Thymus (tissue), 11 donors: ENCODE measurements around the gene TTC23. TPM values are rescaled to one million over a fixed set of nuclear protein-coding genes. Genes with fewer than 3 reads are reported as not detected.

ENCODE experiments used
- DNase-seq, 9 donors: peaks; one replicate each; pipeline ENCODE4 v3.0.0-alpha.2; 2013; ENCODE audit warnings: low spot score in 9 of 9, low read depth in 6 of 9, missing footprints in 1 of 9
- H3K27ac ChIP-seq, 2 donors: one replicate each; pipeline ENCODE4 v1.5.1; 2013; ENCODE audit warnings: control low read depth in 1 of 2, low read depth in 1 of 2, low read length in 1 of 2, mild to moderate bottlenecking in 1 of 2, moderate library complexity in 1 of 2
- H3K27me3 ChIP-seq, 2 donors: one replicate each; pipeline ENCODE4 v1.5.1; 2013; ENCODE audit warnings: low read length in 1 of 2; ENCODE audit not compliant: control insufficient read depth in 2 of 2, insufficient read depth in 1 of 2
- H3K36me3 ChIP-seq, 2 donors: one replicate each; pipeline ENCODE4 v1.5.1; 2013; ENCODE audit warnings: low read length in 1 of 2, mild to moderate bottlenecking in 1 of 2, moderate library complexity in 1 of 2; ENCODE audit not compliant: control insufficient read depth in 2 of 2, insufficient read depth in 2 of 2
- H3K4me1 ChIP-seq, 2 donors: one replicate each; pipeline ENCODE4 v1.5.1; 2013; ENCODE audit warnings: low read length in 2 of 2; ENCODE audit not compliant: control insufficient read depth in 2 of 2, insufficient read depth in 2 of 2
- H3K4me3 ChIP-seq, 2 donors: one replicate each; pipeline ENCODE4 v1.5.1; 2013; ENCODE audit warnings: low read length in 2 of 2, control low read depth in 1 of 2, mild to moderate bottlenecking in 1 of 2
- H3K9me3 ChIP-seq, 2 donors: one replicate each; pipeline ENCODE4 v1.5.1; 2013; ENCODE audit warnings: low read length in 1 of 2, mild to moderate bottlenecking in 1 of 2; ENCODE audit not compliant: control insufficient read depth in 2 of 2, insufficient read depth in 1 of 2
- WGBS: extraction: QIAGEN DNeasy Blood & Tissue Kit; methylation state at CpG from one replicate; pipeline ENCODE4 v1.1.7; 2013; 5-methylcytosine and 5-hydroxymethylcytosine counted together
- polyA plus RNA-seq: library from polyadenylated mRNA; stranded (reverse); fragments of 200-250 nt; gene quantifications from one replicate; pipeline ENCODE4 v1.2.3, GENCODE V29; 2013
- total RNA-seq: library from RNA; stranded (reverse); fragments of 120-200 nt; gene quantifications from one replicate; pipeline ENCODE4 v1.2.4, GENCODE V29; 2013
- donor health status: healthy.

Gene TTC23
- total and polyA plus RNA-seq, 2 donors: 5.7 to 7.7 TPM

GRCh38 chr15:99187936-99188335 is 61.4 kb downstream of the TTC23 start:
- Histone ChIP-seq H3K27ac (no peak overlapping the region), H3K27me3 (no peaks in the 10 kb centered on the region), H3K36me3 (peaks cover 2 to 3% of the 10 kb centered on the region in 2 donors), H3K9me3 (peaks cover 0 to 4% of the 10 kb centered on the region in 2 donors), H3K4me3 (no peak overlapping the region), H3K4me1 (no peaks in the 10 kb centered on the region)
- DNase-seq: no peak

- Histone ChIP-seq H3K36me3 (no peaks in the 10 kb centered on the region), H3K27me3 (no peaks in the 10 kb centered on the region), H3K9me3 (no peaks in the 10 kb centered on the region), H3K27ac (no peak overlapping the region), H3K4me1 (no peaks in the 10 kb centered on the region), H3K4me3 (no peak overlapping the region)
- WGBS: 88% methylated on average over 4 of the region's 4 CpGs
- DNase-seq: no peak
Measured at GRCh38 chr15:99185414-99186130, 63.8 kb downstream of the TTC23 start.

- WGBS: 99% methylated on average over 1 of the region's 1 CpG
- Histone ChIP-seq H3K27ac (no peak overlapping the region), H3K4me1 (no peaks in the 10 kb centered on the region), H3K36me3 (no peaks in the 10 kb centered on the region), H3K4me3 (no peak overlapping the region), H3K9me3 (no peaks in the 10 kb centered on the region), H3K27me3 (no peaks in the 10 kb centered on the region)
- DNase-seq: no peak
Measured at GRCh38 chr15:99182791-99183190, 66.6 kb downstream of the TTC23 start.

- no peaks in the 10 kb centered on the region for H3K9me3 ChIP-seq
- H3K4me1 ChIP-seq: no peaks in the 10 kb centered on the region
- DNase-seq: no peak
- H3K36me3 ChIP-seq: no peaks in the 10 kb centered on the region
- no peak overlapping the region for H3K4me3 ChIP-seq
- WGBS: 76% methylated on average over 4 of the region's 4 CpGs
- H3K27ac ChIP-seq: no peak overlapping the region
- no peaks in the 10 kb centered on the region for H3K27me3 ChIP-seq
Measured at GRCh38 chr15:99181545-99181971, 67.8 kb downstream of the TTC23 start.

- Histone ChIP-seq H3K9me3 (no peaks in the 10 kb centered on the region), H3K27ac (no peak overlapping the region), H3K4me3 (no peak overlapping the region), H3K4me1 (no peaks in the 10 kb centered on the region), H3K36me3 (no peaks in the 10 kb centered on the region), H3K27me3 (no peaks in the 10 kb centered on the region)
- WGBS: 100% methylated on average over 2 of the region's 2 CpGs
- no peak for DNase-seq
Measured at GRCh38 chr15:99180964-99181306, 68.4 kb downstream of the TTC23 start.

- H3K27ac ChIP-seq: no peak overlapping the region
- WGBS: 80% methylated on average over 3 of the region's 3 CpGs
- H3K4me3 ChIP-seq: no peak overlapping the region
- no peaks in the 10 kb centered on the region for H3K27me3 ChIP-seq
- H3K9me3 ChIP-seq: no peaks in the 10 kb centered on the region
- no peaks in the 10 kb centered on the region for H3K4me1 ChIP-seq
- H3K36me3 ChIP-seq: no peaks in the 10 kb centered on the region
- DNase-seq: no peak
Measured at GRCh38 chr15:99180086-99180963, 69.1 kb downstream of the TTC23 start.

- Histone ChIP-seq H3K4me3 (no peak overlapping the region), H3K36me3 (no peaks in the 10 kb centered on the region), H3K27me3 (no peaks in the 10 kb centered on the region), H3K4me1 (peaks cover 0 to 3% of the 10 kb centered on the region in 2 donors), H3K27ac (no peak overlapping the region), H3K9me3 (no peaks in the 10 kb centered on the region)
- no peak for DNase-seq
- WGBS: 97% methylated on average over 2 of the region's 2 CpGs
Measured at GRCh38 chr15:99177679-99178078, 71.7 kb downstream of the TTC23 start.

- Histone ChIP-seq H3K9me3 (no peaks in the 10 kb centered on the region), H3K36me3 (no peaks in the 10 kb centered on the region), H3K4me3 (no peak overlapping the region), H3K4me1 (peaks cover 0 to 3% of the 10 kb centered on the region in 2 donors), H3K27me3 (no peaks in the 10 kb centered on the region), H3K27ac (no peak overlapping the region)
- DNase-seq: no peak
- 99% methylated on average over 2 of the region's 2 CpGs for WGBS
Measured at GRCh38 chr15:99176757-99177156, 72.6 kb downstream of the TTC23 start.

GRCh38 chr15:99174567-99175395 is 74.6 kb downstream of the TTC23 start:
- no peak for DNase-seq
- 86% methylated on average over 15 of the region's 15 CpGs for WGBS
- H3K27ac ChIP-seq: no peak overlapping the region

More at GRCh38 chr15:99174567-99175395, 74.6 kb downstream of the TTC23 start:
- Histone ChIP-seq H3K27me3 (no peaks in the 10 kb centered on the region), H3K4me3 (no peak overlapping the region), H3K4me1 (peaks cover 0 to 3% of the 10 kb centered on the region in 2 donors), H3K9me3 (no peaks in the 10 kb centered on the region), H3K36me3 (no peaks in the 10 kb centered on the region)
